B cell (primary cell): ENCODE data around the gene G2E3.

Experiments used
- EZH2 ChIP-seq: IDR thresholded peaks from 2 replicates; pipeline ENCODE4 v1.6.1; 2012; ENCODE audit warnings: borderline replicate concordance, low read depth, mild to moderate bottlenecking, moderate library complexity, low read length; ENCODE audit not compliant: insufficient read depth, poor library complexity, severe bottlenecking
- TF ChIP-seq, protein P1 (sequence below): fragments of 200-600 bp; IDR thresholded peaks from one replicate; pipeline ENCODE4 v1.8.0; 2022; ENCODE audit warnings: antibody characterized with exemption, mild to moderate bottlenecking

DNA sequence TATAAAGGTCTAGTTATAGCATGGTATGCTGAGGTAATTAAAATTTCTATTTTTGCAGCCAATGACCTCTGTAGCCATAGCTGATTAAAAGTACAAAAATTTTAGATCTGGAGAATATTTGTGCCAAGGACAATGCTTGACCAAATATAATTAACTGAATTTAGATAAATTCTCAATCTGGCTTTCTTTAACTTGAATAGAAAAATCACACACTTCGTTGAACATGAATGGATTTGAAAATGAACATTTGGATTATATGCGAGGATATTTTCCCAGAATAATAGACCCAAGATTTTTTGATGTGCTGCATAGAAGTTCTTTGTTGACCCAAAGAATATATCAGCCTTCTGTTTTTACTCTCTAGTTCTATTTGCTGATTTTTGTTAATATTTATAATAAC lies 38.4 kb upstream of the G2E3 start:
- TF ChIP-seq, protein P1, sequence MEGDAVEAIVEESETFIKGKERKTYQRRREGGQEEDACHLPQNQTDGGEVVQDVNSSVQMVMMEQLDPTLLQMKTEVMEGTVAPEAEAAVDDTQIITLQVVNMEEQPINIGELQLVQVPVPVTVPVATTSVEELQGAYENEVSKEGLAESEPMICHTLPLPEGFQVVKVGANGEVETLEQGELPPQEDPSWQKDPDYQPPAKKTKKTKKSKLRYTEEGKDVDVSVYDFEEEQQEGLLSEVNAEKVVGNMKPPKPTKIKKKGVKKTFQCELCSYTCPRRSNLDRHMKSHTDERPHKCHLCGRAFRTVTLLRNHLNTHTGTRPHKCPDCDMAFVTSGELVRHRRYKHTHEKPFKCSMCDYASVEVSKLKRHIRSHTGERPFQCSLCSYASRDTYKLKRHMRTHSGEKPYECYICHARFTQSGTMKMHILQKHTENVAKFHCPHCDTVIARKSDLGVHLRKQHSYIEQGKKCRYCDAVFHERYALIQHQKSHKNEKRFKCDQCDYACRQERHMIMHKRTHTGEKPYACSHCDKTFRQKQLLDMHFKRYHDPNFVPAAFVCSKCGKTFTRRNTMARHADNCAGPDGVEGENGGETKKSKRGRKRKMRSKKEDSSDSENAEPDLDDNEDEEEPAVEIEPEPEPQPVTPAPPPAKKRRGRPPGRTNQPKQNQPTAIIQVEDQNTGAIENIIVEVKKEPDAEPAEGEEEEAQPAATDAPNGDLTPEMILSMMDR: no peak
- no peak for TF ChIP-seq EZH2
